HUDEP-2 (cell line): ENCODE data around the gene MAP7.
A peak's percentile ranks its signal among the peaks of the same experiment; 100 is the strongest.
"Not testable (repeated sequence)": the region's sequence is repeated elsewhere in the genome, so short reads cannot be mapped to it uniquely, and the experiment has no call there.

Experiments
- DNase-seq, 76 experiments: peaks; one replicate each; lab custom pipeline; 2025; ENCODE audit not compliant: unreplicated experiment in 76 of 76; lab: John Stamatoyannopoulos, UW

Gene MAP7

GRCh38 chr6:136550330-136551071 lies at the start of gene MAP7:
MAP7 (minus strand) TSS chr6:136550422; CDS start chr6:136550408, 14 bp downstream.
- DNase-seq = peak in 10 of 76 experiments; percentile 8 to 36 (median 12)

GRCh38 chr6:136599329-136600011 lies 49.2 kb upstream of the MAP7 start:
- no peak for DNase-seq

GRCh38 chr6:136598048-136598447 lies 47.8 kb upstream of the MAP7 start:
- no peak for DNase-seq

GRCh38 chr6:136594671-136595070 lies 44.4 kb upstream of the MAP7 start:
- DNase-seq = no peak

- DNase-seq = no peak
Observed at GRCh38 chr6:136593748-136594490, 43.7 kb upstream of the MAP7 start.

GRCh38 chr6:136592930-136593673 lies 42.9 kb upstream of the MAP7 start:
- DNase-seq = no peak

GRCh38 chr6:136591617-136592016 lies 41.4 kb upstream of the MAP7 start:
- DNase-seq = no peak

GRCh38 chr6:136590846-136591245 lies 40.6 kb upstream of the MAP7 start:
- DNase-seq = not testable (repeated sequence)

GRCh38 chr6:136587527-136587926 lies 37.3 kb upstream of the MAP7 start:
- DNase-seq = no peak

GRCh38 chr6:136586295-136586694 lies 36.1 kb upstream of the MAP7 start:
- no peak for DNase-seq

GRCh38 chr6:136585523-136585922 lies 35.3 kb upstream of the MAP7 start:
- not testable (repeated sequence) for DNase-seq

GRCh38 chr6:136584290-136584689 lies 34.1 kb upstream of the MAP7 start:
- not testable (repeated sequence) for DNase-seq

GRCh38 chr6:136582711-136583471 lies 32.7 kb upstream of the MAP7 start:
- DNase-seq = no peak

- no peak for DNase-seq
Observed at GRCh38 chr6:136579800-136580199, 29.6 kb upstream of the MAP7 start.

GRCh38 chr6:136576821-136577220 lies 26.6 kb upstream of the MAP7 start:
- no peak for DNase-seq

- no peak for DNase-seq
Observed at GRCh38 chr6:136571496-136571895, 21.3 kb upstream of the MAP7 start.

- no peak for DNase-seq
Observed at GRCh38 chr6:136571065-136571464, 20.8 kb upstream of the MAP7 start.

- DNase-seq = no peak
Observed at GRCh38 chr6:136568129-136568528, 17.9 kb upstream of the MAP7 start.

GRCh38 chr6:136567688-136568087 lies 17.5 kb upstream of the MAP7 start:
- DNase-seq = no peak

- DNase-seq = no peak
Observed at GRCh38 chr6:136566851-136567250, 16.6 kb upstream of the MAP7 start.
